Measurements from ENCODE around the gene VPS45.

The VPS45 gene

DNA sequence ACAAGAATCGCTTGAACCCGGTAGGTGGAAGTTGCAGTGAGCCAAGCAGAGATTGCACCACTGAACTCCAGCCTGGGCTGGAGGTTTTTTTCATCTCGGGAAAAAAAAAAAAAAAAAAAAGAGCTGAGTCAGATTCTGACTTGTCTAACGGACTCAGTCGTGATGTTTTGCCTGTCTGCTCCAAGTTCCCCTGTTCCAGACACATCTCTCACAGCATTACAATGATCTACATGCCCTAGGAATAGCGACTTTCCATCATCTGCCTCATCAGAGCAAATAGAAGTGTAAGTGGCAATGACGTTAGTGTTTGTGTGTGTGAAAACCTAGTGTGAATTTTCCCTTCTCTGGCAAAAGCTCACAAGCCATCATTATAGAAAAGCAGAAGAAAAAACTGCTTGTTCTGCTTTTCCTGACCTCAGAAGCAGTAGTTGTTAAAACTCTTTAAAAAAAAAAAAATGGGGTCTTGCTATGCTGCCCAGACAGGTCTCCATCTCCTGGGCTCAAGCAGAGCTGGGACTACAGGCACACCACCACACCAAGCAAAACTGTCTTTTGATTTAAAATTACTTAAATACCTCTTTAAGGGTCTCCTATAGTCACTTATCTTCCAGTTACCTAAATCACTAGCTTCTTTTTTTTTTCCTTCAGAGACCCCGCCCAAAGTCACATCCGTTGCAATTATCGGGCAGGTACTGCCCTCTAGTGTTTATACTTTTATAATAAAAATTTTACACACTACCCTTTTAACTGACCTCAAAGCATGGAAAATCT, 119.4 kb downstream of the VPS45 start:
- Histone ChIP-seq H3K27ac (peak overlapping the region; percentile 93), H3K27me3 (no peaks in the 10 kb centered on the region), H3K4me1 (ENCODE audit: control insufficient read depth in 1 of 2, insufficient read depth in 1 of 2, low read depth in 1 of 2, low read length in 1 of 2) (peaks cover 47 to 48% of the 10 kb centered on the region in 2 experiments), H3K36me3 (no peaks in the 10 kb centered on the region), H3K9me3 (no peaks in the 10 kb centered on the region), H3K4me3 (ENCODE audit: low read depth in 1 of 2, low read length in 1 of 2) (peak overlapping the region; percentile 56 to 57)
- TF ChIP-seq, protein P1, sequence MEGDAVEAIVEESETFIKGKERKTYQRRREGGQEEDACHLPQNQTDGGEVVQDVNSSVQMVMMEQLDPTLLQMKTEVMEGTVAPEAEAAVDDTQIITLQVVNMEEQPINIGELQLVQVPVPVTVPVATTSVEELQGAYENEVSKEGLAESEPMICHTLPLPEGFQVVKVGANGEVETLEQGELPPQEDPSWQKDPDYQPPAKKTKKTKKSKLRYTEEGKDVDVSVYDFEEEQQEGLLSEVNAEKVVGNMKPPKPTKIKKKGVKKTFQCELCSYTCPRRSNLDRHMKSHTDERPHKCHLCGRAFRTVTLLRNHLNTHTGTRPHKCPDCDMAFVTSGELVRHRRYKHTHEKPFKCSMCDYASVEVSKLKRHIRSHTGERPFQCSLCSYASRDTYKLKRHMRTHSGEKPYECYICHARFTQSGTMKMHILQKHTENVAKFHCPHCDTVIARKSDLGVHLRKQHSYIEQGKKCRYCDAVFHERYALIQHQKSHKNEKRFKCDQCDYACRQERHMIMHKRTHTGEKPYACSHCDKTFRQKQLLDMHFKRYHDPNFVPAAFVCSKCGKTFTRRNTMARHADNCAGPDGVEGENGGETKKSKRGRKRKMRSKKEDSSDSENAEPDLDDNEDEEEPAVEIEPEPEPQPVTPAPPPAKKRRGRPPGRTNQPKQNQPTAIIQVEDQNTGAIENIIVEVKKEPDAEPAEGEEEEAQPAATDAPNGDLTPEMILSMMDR (IDR thresholded peaks at IDR 0.05): no peak

DNA sequence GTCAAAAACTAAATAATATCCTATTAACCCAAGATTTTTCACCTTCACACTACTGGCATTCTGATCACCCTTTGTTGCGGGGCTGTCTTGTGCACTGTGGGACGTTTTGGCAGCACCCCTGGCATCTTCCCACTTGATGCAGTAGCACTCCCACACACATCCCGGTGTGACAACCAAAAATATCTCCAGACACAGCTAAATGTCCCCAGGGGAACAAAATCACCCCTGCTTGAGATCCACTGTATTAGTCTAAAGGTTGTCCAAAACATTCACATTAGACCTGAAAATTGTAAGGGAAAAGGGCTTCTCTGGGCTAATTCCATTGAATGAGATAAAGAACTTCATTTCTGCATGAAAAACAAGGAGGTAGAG, 120.0 kb downstream of the VPS45 start:
- no peaks in the 10 kb centered on the region for H3K27me3 ChIP-seq
- no peaks in the 10 kb centered on the region for H3K36me3 ChIP-seq
- peaks cover 43 to 48% of the 10 kb centered on the region in 2 experiments for H3K4me1 ChIP-seq (ENCODE audit: control insufficient read depth in 1 of 2, insufficient read depth in 1 of 2, low read depth in 1 of 2, low read length in 1 of 2)

DNA sequence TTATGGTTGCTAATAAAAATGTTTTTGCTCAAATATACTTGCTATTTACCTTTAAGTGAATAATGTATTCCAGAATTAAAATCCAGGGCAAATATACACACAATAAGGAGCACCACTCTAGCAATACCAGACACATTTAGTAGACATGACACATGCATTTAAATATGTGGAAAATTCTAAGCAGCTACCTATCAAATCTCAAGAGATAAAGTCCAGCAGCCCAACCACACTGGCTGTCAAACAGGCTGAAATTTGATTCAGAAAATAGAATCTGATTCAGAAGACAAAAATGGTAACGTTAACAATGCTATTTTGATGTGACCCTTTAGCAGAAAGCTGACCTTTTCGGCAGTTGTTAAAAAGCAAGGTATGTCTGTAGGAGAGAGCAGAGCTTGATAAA, 124.4 kb downstream of the VPS45 start:
- Histone ChIP-seq H3K9me3 (no peaks in the 10 kb centered on the region), H3K27me3 (no peaks in the 10 kb centered on the region), H3K4me3 (ENCODE audit: low read depth in 1 of 2, low read length in 1 of 2) (no peak overlapping the region), H3K36me3 (no peaks in the 10 kb centered on the region), H3K27ac (no peak overlapping the region), H3K4me1 (ENCODE audit: control insufficient read depth in 1 of 2, insufficient read depth in 1 of 2, low read depth in 1 of 2, low read length in 1 of 2) (peaks cover 11% of the 10 kb centered on the region in 2 experiments)
- TF ChIP-seq, protein P1 (IDR thresholded peaks at IDR 0.05): no peak

More for the DNA sequence above, 120.0 kb downstream of the VPS45 start:
- Histone ChIP-seq H3K9me3 (no peaks in the 10 kb centered on the region), H3K4me3 (ENCODE audit: low read depth in 1 of 2, low read length in 1 of 2) (peak overlapping the region; percentile 56 to 57), H3K27ac (peak overlapping the region; percentile 93)
- TF ChIP-seq, protein P1 (IDR thresholded peaks at IDR 0.05): peak; percentile 6

DNA sequence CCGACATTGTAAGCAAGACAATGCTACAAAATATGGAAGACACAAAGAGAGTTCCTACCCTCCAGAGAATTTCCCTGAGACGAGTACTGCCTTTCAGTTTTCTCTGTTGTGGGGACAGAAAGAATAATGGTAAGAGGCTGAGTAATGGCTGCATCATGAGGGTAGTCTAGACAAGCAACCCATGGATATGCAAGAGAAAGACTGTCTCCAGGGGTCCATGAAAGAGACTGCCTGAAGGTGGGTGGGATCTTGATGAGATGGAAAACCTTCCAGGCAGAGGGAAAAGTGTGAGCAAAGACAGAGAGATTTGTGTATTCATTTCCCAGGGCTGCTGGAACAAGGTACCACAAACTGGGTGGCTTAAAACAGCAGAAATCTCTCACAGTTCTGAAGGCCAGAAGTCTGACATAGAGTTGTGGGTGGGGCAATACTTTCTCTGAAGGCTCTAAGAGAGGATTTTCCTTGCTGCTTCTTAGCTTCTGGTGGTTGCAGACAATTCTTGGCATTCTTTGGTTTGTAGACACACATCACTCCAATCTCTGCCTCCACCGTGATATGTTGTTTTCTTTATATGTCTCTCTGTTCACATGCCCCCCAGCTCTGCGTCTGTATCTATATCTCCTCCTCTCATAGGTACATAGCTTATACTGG, 126.9 kb downstream of the VPS45 start:
- Histone ChIP-seq H3K27me3 (peaks cover 17% of the 10 kb centered on the region), H3K9me3 (no peaks in the 10 kb centered on the region), H3K4me1 (ENCODE audit: control insufficient read depth in 1 of 2, insufficient read depth in 1 of 2, low read depth in 1 of 2, low read length in 1 of 2) (no peaks in the 10 kb centered on the region), H3K4me3 (ENCODE audit: low read depth in 1 of 2, low read length in 1 of 2) (no peak overlapping the region), H3K36me3 (no peaks in the 10 kb centered on the region), H3K27ac (no peak overlapping the region)
- TF ChIP-seq, protein P1 (IDR thresholded peaks at IDR 0.05): no peak
